ENCODE results near the gene MAOA. TPM values are rescaled to one million over a fixed set of nuclear protein-coding genes. Genes with fewer than 3 reads are reported as not detected.
"Not testable (repeated sequence)": the region's sequence is repeated elsewhere in the genome, so short reads cannot be mapped to it uniquely, and the experiment has no call there.

The MAOA gene
- total RNA-seq, 2 experiments from 2014 or later = 0.10 to 0.12 TPM

DNA sequence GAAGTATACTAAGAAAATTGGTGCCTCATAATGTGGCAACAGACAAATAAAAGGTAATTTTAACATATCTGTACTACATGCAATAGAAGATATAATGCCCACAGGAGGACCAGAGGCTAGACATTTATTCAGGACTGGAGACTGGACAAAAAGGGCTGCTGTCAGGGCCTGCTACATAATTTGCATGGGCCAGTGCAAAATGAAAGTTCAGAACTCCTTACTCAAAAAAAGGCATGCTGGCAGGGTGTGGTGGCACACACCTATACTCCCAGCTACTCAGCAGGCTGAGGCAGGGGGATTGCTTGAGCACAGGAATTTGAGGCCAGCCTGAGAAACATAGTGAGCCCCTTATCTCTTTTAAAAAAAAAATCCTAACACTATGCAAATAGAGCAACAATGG lies 12.4 kb upstream of the MAOA start:
- Mint-ChIP-seq H3K27ac (no peak overlapping the region), H3K36me3 (ENCODE audit: low read depth) (no peaks in the 10 kb centered on the region), H3K27me3 (no peaks in the 10 kb centered on the region), H3K9me3 (no peaks in the 10 kb centered on the region), H3K4me1 (no peaks in the 10 kb centered on the region), H3K4me3 (no peak overlapping the region)
- no peak for DNase-seq
- CTCF ChIA-PET = no interaction called here
- POLR2A ChIA-PET = no interaction called here

DNA sequence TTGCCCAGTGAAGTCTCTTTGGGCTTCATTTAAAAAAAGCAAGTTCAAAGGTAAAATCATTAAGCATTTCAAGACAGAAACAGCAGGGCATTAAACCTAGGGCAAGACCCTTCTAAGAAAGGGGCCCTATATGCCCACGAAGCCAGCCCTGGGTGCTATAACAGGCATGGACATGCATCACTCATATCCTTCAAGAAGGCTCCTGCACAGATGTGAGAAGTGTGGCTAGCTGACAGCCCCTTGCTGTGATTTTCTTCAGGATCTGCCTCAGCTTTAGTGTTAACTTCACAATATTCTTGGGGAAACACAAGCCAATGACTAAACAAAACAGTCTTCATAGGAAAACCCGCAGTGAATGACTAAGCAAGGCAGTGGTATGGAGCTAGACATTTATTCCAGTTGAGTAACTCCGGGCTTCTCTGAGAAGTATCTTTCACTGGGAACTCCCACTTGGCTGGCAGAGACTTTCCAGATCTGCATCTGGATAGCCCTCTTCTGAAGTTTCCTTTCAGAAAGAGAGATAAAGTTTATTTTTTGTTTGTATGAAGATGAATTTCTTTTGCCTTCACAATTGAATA lies 11.9 kb upstream of the MAOA start:
- no peak for DNase-seq
- ChIA-PET POLR2A (no interaction called here), CTCF (no interaction called here)
- H3K36me3 Mint-ChIP-seq (ENCODE audit: low read depth) = no peaks in the 10 kb centered on the region
- H3K9me3 Mint-ChIP-seq = no peaks in the 10 kb centered on the region
- H3K27me3 Mint-ChIP-seq = no peaks in the 10 kb centered on the region
- no peaks in the 10 kb centered on the region for H3K4me1 Mint-ChIP-seq
- H3K4me3 Mint-ChIP-seq = no peak overlapping the region
- H3K27ac Mint-ChIP-seq = no peak overlapping the region

- no peak overlapping the region for H3K4me3 Mint-ChIP-seq
- H3K27ac Mint-ChIP-seq = no peak overlapping the region
- no peak for DNase-seq
- no peaks in the 10 kb centered on the region for H3K27me3 Mint-ChIP-seq
- ChIA-PET POLR2A (no interaction called here), CTCF (no interaction called here)
- H3K4me1 Mint-ChIP-seq = no peaks in the 10 kb centered on the region
- no peaks in the 10 kb centered on the region for H3K9me3 Mint-ChIP-seq
- H3K36me3 Mint-ChIP-seq (ENCODE audit: low read depth) = no peaks in the 10 kb centered on the region
These were observed 9.3 kb upstream of the MAOA start for GRCh38 chrX:43646800-43647199.

- POLR2A ChIA-PET = no interaction called here
These were observed 1.5 kb upstream of the MAOA start for GRCh38 chrX:43654431-43655150.

GRCh38 chrX:43655151-43656004 lies 721 bp upstream of the MAOA start:
- peak overlapping the region; percentile 99 for H3K27ac Mint-ChIP-seq
- peak; percentile 27 for DNase-seq
- no peaks in the 10 kb centered on the region for H3K36me3 Mint-ChIP-seq (ENCODE audit: low read depth)
- H3K9me3 Mint-ChIP-seq = no peaks in the 10 kb centered on the region
- peak overlapping the region; percentile 77 for H3K4me3 Mint-ChIP-seq
- H3K27me3 Mint-ChIP-seq = peaks cover 5% of the 10 kb centered on the region
- peaks cover 6% of the 10 kb centered on the region for H3K4me1 Mint-ChIP-seq
- ChIA-PET CTCF (interaction anchor here (0.6 to 0.7 kb wide), 2 partner anchors 8 to 9 kb away, joined by 3 read pairs; no protein-coding TSS in a partner anchor), POLR2A (no interaction called here)

More at GRCh38 chrX:43654431-43655150, 1.5 kb upstream of the MAOA start:
- Mint-ChIP-seq H3K27me3 (peaks cover 5% of the 10 kb centered on the region), H3K4me3 (peak overlapping the region; percentile 77), H3K36me3 (ENCODE audit: low read depth) (no peaks in the 10 kb centered on the region), H3K27ac (peak overlapping the region; percentile 99), H3K4me1 (peaks cover 6% of the 10 kb centered on the region), H3K9me3 (no peaks in the 10 kb centered on the region)
- DNase-seq = peak; percentile 84
- CTCF ChIA-PET = no interaction called here

- DNase-seq = no peak
- Mint-ChIP-seq H3K9me3 (no peaks in the 10 kb centered on the region), H3K27ac (no peak overlapping the region), H3K27me3 (peaks cover 5% of the 10 kb centered on the region), H3K4me1 (peaks cover 6% of the 10 kb centered on the region), H3K36me3 (ENCODE audit: low read depth) (no peaks in the 10 kb centered on the region), H3K4me3 (no peak overlapping the region)
- ChIA-PET POLR2A (no interaction called here), CTCF (no interaction called here)
These were observed 1.6 kb downstream of the MAOA start for GRCh38 chrX:43657671-43658070.

DNA sequence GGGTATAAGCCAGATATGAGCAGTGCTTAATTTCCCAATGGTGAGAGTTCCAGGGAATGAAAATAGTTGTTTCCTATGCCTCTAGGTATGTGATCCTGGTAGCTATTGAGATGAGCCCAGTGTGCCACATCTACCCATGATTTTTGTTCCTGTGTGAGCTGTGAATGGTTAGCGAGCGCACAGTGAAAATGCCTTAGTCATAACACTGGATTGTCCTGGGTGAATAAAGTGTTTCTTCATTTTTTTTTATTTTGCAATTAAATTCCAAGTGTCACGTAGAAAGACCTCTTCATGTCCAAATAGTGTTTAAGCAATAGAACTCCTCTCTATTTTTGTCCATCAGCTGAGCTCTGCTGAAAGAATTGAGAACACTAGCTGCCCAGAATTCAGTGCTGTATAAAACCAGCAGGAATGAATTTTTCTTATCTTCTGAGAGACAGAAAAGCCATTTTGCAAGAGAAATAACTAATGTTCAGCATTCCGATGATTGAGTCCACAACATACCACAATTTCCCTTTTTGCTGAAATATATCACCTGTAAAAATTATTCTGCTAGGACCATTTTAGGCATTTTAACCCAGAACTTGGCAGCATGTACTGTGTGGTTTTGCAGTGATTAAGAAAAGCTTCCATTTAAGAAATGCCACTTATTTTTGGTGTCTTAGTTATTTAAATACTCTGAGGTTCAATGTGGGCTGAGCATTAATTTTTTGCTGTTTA lies 5.6 kb downstream of the MAOA start:
- peaks cover 6% of the 10 kb centered on the region for H3K27me3 Mint-ChIP-seq
- H3K36me3 Mint-ChIP-seq (ENCODE audit: low read depth) = no peaks in the 10 kb centered on the region
- CTCF ChIA-PET = no interaction called here
- no peak overlapping the region for H3K4me3 Mint-ChIP-seq
- DNase-seq = no peak
- POLR2A ChIA-PET = no interaction called here
- no peak overlapping the region for H3K27ac Mint-ChIP-seq
- no peaks in the 10 kb centered on the region for H3K9me3 Mint-ChIP-seq
- no peaks in the 10 kb centered on the region for H3K4me1 Mint-ChIP-seq

DNA sequence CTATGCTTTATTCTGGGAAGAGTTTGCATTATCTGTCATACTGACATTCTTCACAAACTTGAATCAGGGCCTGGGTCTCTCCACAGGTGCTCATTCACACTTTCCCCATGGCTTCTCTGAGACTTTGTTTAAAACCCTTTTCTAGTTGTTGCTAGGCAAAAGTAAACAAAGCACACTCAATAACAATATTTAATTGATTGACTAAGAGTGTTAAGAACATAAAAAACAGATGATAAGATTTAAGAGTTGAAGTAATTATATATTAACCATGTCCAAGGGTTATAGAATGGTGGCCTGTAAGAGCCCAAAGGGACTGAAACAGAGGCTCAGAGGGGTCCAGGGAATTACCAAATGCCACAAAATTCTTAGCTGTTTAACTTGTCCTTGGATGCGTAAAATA lies 7.1 kb downstream of the MAOA start:
- no peaks in the 10 kb centered on the region for H3K9me3 Mint-ChIP-seq
- POLR2A ChIA-PET = no interaction called here

DNA sequence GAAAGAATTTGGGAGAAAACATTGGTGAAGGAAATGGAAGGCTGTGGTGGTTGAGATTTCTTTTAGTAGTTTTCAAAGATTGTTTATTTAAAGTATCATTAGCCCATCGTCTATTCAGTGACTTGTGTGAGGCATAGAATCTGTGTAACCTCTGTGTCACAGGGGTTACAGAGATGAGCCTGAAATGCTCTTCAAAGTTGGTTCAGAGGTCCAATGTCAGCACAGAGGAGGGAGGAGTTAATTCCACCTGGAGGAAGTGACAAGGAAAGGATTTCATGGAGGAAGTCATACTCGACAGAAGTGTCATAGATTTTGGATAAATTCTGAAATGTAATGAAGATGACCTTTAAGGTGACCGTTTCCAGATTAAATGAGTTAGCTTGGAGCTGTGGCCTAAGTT lies 8.2 kb downstream of the MAOA start:
- H3K4me3 Mint-ChIP-seq = no peak overlapping the region
- no peaks in the 10 kb centered on the region for H3K4me1 Mint-ChIP-seq
- CTCF ChIA-PET = interaction anchor here (1.0 to 1.3 kb wide), 2 partner anchors 8 to 11 kb away, joined by 3 read pairs; partner anchors contain the start of gene MAOA
- no peaks in the 10 kb centered on the region for H3K9me3 Mint-ChIP-seq
- peaks cover 4% of the 10 kb centered on the region for H3K27me3 Mint-ChIP-seq
- POLR2A ChIA-PET = no interaction called here
- H3K27ac Mint-ChIP-seq = no peak overlapping the region
- no peak for DNase-seq
- H3K36me3 Mint-ChIP-seq (ENCODE audit: low read depth) = no peaks in the 10 kb centered on the region

More for the DNA sequence above, 7.1 kb downstream of the MAOA start:
- peaks cover 4% of the 10 kb centered on the region for H3K27me3 Mint-ChIP-seq
- CTCF ChIA-PET = interaction anchor here (0.5 to 1.3 kb wide), 3 partner anchors 8 to 1269 kb away, joined by 3 read pairs; no protein-coding TSS in a partner anchor
- H3K27ac Mint-ChIP-seq = no peak overlapping the region
- no peak for DNase-seq
- no peaks in the 10 kb centered on the region for H3K36me3 Mint-ChIP-seq (ENCODE audit: low read depth)
- no peaks in the 10 kb centered on the region for H3K4me1 Mint-ChIP-seq
- no peak overlapping the region for H3K4me3 Mint-ChIP-seq

- no peaks in the 10 kb centered on the region for H3K36me3 Mint-ChIP-seq (ENCODE audit: low read depth)
- no peaks in the 10 kb centered on the region for H3K9me3 Mint-ChIP-seq
- CTCF ChIA-PET = interaction anchor here (1.0 kb wide), 1 partner anchor 9 kb away, joined by 3 read pairs; the partner anchor contains the start of gene MAOA
- H3K4me3 Mint-ChIP-seq = no peak overlapping the region
- POLR2A ChIA-PET = no interaction called here
- no peak for DNase-seq
- no peaks in the 10 kb centered on the region for H3K4me1 Mint-ChIP-seq
- no peak overlapping the region for H3K27ac Mint-ChIP-seq
- H3K27me3 Mint-ChIP-seq = peaks cover 4% of the 10 kb centered on the region
These were observed 8.6 kb downstream of the MAOA start for GRCh38 chrX:43664708-43665107.

DNA sequence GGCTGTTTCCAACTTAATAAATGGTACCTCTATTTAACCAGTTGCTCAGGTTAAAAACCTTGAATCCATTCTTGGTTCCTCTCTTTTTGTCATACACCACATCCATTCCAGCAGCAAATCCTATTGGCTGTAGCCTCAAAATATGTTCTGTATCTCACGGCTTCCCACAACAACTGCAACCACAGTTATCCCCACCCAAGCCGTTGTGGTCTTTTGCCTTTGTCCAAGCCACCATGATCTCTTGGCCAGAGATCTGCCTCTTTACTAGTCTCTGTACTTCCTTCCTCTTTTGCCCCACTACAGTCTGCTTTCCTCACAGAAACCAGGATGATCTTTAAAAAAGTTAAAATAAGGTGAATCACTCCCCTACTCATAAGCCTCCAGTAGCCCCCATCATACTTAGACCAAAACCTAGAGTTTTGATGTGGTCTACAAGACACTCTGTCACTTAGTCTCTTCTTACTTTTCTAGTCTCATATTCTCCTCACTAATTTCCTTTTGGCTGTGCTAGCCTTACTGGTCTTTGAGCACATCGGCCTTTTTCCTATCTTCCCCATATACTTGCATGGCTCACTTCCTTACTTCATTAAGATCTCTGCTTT lies 10.3 kb downstream of the MAOA start:
- Mint-ChIP-seq H3K4me1 (no peaks in the 10 kb centered on the region), H3K9me3 (no peaks in the 10 kb centered on the region), H3K4me3 (no peak overlapping the region), H3K27ac (no peak overlapping the region), H3K27me3 (peaks cover 4% of the 10 kb centered on the region), H3K36me3 (ENCODE audit: low read depth) (no peaks in the 10 kb centered on the region)
- DNase-seq = no peak
- ChIA-PET CTCF (no interaction called here), POLR2A (no interaction called here)

- CTCF ChIA-PET; POLR2A ChIA-PET; H3K36me3 Mint-ChIP-seq (ENCODE audit: low read depth); H3K9me3 Mint-ChIP-seq; H3K4me3 Mint-ChIP-seq; H3K27me3 Mint-ChIP-seq; H3K27ac Mint-ChIP-seq; DNase-seq; H3K4me1 Mint-ChIP-seq: not testable (repeated sequence)
These were observed 20.0 kb downstream of the MAOA start for GRCh38 chrX:43675965-43676628.

Data from activated CD4-positive, alpha-beta T cell treated with anti-CD3 and anti-CD28 coated beads, Interleukin-2, amount 10 ng/mL, durations not matched to agents 7 days and 5 days (primary cell).